Heart left ventricle (tissue), 16 donors: ENCODE measurements around the gene C14orf93. TPM values are rescaled to one million over a fixed set of nuclear protein-coding genes. Genes with fewer than 3 reads are reported as not detected.

Experiments
- ATAC-seq, 4 donors: fragments of 200-7000 bp; cut with Tn5 transposase; one replicate each; pipeline ENCODE4 v1.9.1; 2020 to 2022; ENCODE audit warnings: moderate library complexity in 4 of 4, mild to moderate bottlenecking in 3 of 4, moderate number of reproducible peaks in 1 of 4
- DNase-seq, 5 donors: peaks; one replicate each; pipeline ENCODE4 v3.0.0-alpha.2; 2020
- H3K27ac ChIP-seq, 12 donors: fragments of 200-600 bp; sonication (generic) in 4 of 12; one replicate each; pipeline versions ENCODE4 v1.5.0 to v1.8.0; 2016 to 2022; ENCODE audit warnings: mild to moderate bottlenecking in 2 of 12
- H3K27me3 ChIP-seq, 9 donors: fragments of 200-600 bp; sonication (generic) in 2 of 9; one replicate each; pipeline versions ENCODE4 v1.5.1 to v1.8.0; 2016 to 2022; ENCODE audit warnings: mild to moderate bottlenecking in 3 of 9
- H3K36me3 ChIP-seq, 9 donors: fragments of 200-600 bp; sonication (generic) in 2 of 9; one replicate each; pipeline versions ENCODE4 v1.5.0 to v1.8.0; 2018 to 2022; ENCODE audit warnings: mild to moderate bottlenecking in 2 of 9
- H3K4me1 ChIP-seq, 12 donors: fragments of 200-600 bp; sonication (generic) in 4 of 12; one replicate each; pipeline versions ENCODE4 v1.5.0 to v1.8.0; 2016 to 2022; ENCODE audit warnings: mild to moderate bottlenecking in 3 of 12
- H3K4me3 ChIP-seq, 12 donors: fragments of 200-600 bp; sonication (generic) in 4 of 12; one replicate each; pipeline versions ENCODE4 v1.5.0 to v1.8.0; 2017 to 2022; ENCODE audit warnings: mild to moderate bottlenecking in 9 of 12, moderate library complexity in 4 of 12
- H3K9me3 ChIP-seq, 12 donors: fragments of 200-600 bp; sonication (generic) in 4 of 12; one replicate each; pipeline versions ENCODE4 v1.5.0 to v1.8.0; 2016 to 2022; ENCODE audit warnings: mild to moderate bottlenecking in 1 of 12
- POLR2A ChIP-seq, 2 donors: fragments of 450-650 bp; IDR thresholded peaks; one replicate each; pipeline ENCODE4 v1.6.1; 2017; ENCODE audit warnings: antibody characterized with exemption in 2 of 2, mild to moderate bottlenecking in 2 of 2, moderate library complexity in 2 of 2
- WGBS, 4 donors: extraction: QIAGEN DNeasy Blood & Tissue Kit in 2 of 4; methylation state at CpG; one replicate each; pipeline versions ENCODE4 v1.1.5 to v1.1.7; 2013 to 2018; 5-methylcytosine and 5-hydroxymethylcytosine counted together
- intact Hi-C, 10 donors: fragments of 100-400 bp; cut with DNase I; formaldehyde crosslinking; loops; one replicate each; pipeline versions ENCODE4 v1.11.1 to v1.14.2; 2022
- polyA plus RNA-seq, 2 donors: library from polyadenylated mRNA; stranded (reverse); fragments of 200-250 nt; gene quantifications; one replicate each; pipeline ENCODE4 v1.2.3, GENCODE V29; 2013
- total RNA-seq, 9 donors: library from RNA; depleted of rRNA in 2 of 9; stranded (reverse); fragments of >200 nt in 2 of 9; fragmentation: NEBNext Ultra II Directional in 3 of 9; extraction: Animal tissue kit (Norgen Biotek cat#: 25700) in 3 of 9; gene quantifications; one replicate each; pipeline versions ENCODE4 v1.1.0 to v1.2.4, GENCODE V29; 2016 to 2023
- TF ChIP-seq, protein P1 (sequence below), 12 donors: fragments of 200-600 bp; sonication (generic) in 4 of 12; IDR thresholded peaks; one replicate each; pipeline versions ENCODE4 v1.5.0 to v1.8.0; 2018 to 2022; ENCODE audit warnings: antibody characterized with exemption in 12 of 12, mild to moderate bottlenecking in 5 of 12
- donor health status: ischemic (EF 13 %, LVEDD 7.1; RV severe dilation, severe dysfunction).
- donor health status: healthy with polysubstance abuse.
- donor health status: DM: no; HTN: yes; CAD: no.
- donor health status: DM: no; HTN: no; CAD: no.
- donor health status: ischemic (EF 25% LVEDD 6.9; RV normal size, moderate dysfunction).
- donor health status: ischemic (EF 25% LVEDD 5.7; RV mildly dilated, moderate dysfunction).
- donor health status: healthy.
- donor health status: DM: yes; HTN: yes; CAD: no.
- donor health status: ischemic (EF 35%, LVEDD 5.7; RV mildly dilated, moderate dysfunction).
- donor health status: nonischemic (EF 11% LVEDD 7.7; RV severe dilation, severe dysfunction).
- donor health status: DM: yes; HTN: yes; CAD: no.
- donor health status: PGD.
- donor health status: ischemic (EF 29% LVEDD 5.4; RV normal size, mild dysfunction).
- donor health status: nonischemic (EF 23%, LVEDD 6.1; RV moderate dilation, normal function).

The C14orf93 gene
- total and polyA plus RNA-seq, 11 donors = 3.4 to 7.6 (median 5.4) TPM

DNA sequence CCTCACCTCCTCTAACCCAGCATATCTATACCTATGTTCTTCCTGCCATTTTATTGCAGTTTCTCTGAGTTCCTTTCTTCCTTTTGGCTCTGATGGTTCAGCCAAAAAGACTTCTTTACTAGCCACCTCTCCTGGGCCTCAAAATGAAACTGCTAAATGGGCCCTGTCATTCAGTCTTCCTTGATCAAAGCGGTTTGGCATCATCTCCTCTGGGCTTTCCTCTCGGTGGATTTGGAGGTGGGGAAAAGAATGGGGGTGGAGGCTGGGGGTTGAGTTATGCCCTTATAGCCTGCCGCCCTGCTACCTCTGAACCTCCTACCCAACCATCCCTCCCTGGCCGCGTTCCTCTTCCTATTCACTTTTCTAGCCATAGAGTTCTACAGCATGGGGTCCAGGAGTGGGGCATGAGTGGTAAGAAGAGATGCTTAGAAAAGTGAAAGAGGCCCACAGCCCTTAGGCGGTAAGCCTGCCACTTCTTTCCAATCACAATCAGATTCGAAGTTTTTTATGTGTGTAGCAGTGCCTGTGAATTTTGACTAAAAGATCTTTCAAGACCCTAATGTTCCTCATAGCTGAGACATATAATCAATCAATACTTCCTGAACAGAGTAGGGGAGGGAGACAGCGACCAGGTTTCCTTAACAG is 30.1 kb downstream of the C14orf93 start:
- H3K4me1 ChIP-seq = peaks cover 3 to 67% (median 43%) of the 10 kb centered on the region in 12 donors

DNA sequence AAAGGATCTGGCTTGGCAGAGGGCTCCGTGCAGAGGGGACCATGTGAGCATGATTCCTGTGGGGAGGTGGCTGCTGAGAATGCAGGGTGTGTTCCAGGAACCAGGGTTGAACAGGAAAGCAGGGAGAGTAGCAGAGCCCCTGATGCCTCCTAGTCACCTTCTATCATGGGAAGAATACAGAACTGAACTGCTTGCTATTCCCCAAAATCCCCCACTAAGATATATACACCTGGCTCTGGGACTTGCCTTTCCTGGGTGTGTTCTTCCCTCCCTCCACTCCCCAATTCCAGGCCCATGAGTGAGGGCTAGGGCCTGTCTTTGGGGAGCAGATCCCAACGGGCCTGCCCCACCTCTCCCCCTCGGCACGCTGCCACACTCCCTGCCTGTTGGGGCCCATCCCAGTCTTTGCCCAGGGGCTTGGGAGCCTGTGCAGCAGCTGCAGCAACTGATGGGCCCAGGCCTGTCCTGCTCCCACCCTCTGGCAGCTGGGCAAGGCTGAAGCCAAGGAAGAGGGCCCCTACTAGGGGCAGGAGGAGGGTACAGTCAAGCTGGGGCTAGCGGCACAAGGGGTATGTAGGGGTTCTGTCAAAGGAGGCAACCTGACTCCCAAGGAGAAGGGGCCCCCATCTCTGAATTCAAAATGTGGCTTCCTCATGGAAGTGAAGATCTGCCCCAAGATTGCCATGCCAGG is 30.8 kb downstream of the C14orf93 start:
- 42 to 69% (median 47%) methylated on average over 5 of the region's 5 CpGs for WGBS, 4 donors
- peak overlapping the region in 10 of 12 donors; percentile 33 to 88 (median 82) for H3K27ac ChIP-seq
- ATAC-seq = no peak
- intact Hi-C loops = loop anchor here in 2 of 10 donors (5.0 to 10.0 kb wide), 2 partner anchors 47 to 424 kb away; no protein-coding TSS in a partner anchor
- H3K9me3 ChIP-seq = no peaks in the 10 kb centered on the region
- H3K4me1 ChIP-seq = peaks cover 3 to 73% (median 43%) of the 10 kb centered on the region in 12 donors
- H3K36me3 ChIP-seq = peaks cover 0 to 9% (median 0%) of the 10 kb centered on the region in 9 donors
- H3K27me3 ChIP-seq = peaks cover 0 to 23% (median 0%) of the 10 kb centered on the region in 9 donors
- no peak for DNase-seq
- peak overlapping the region in 1 of 12 donors; percentile 64 for H3K4me3 ChIP-seq
- TF ChIP-seq POLR2A (IDR thresholded peaks at IDR 0.05) = no peak
- TF ChIP-seq, protein P1, sequence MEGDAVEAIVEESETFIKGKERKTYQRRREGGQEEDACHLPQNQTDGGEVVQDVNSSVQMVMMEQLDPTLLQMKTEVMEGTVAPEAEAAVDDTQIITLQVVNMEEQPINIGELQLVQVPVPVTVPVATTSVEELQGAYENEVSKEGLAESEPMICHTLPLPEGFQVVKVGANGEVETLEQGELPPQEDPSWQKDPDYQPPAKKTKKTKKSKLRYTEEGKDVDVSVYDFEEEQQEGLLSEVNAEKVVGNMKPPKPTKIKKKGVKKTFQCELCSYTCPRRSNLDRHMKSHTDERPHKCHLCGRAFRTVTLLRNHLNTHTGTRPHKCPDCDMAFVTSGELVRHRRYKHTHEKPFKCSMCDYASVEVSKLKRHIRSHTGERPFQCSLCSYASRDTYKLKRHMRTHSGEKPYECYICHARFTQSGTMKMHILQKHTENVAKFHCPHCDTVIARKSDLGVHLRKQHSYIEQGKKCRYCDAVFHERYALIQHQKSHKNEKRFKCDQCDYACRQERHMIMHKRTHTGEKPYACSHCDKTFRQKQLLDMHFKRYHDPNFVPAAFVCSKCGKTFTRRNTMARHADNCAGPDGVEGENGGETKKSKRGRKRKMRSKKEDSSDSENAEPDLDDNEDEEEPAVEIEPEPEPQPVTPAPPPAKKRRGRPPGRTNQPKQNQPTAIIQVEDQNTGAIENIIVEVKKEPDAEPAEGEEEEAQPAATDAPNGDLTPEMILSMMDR (IDR thresholded peaks at IDR 0.05) = no peak

More for the DNA sequence above, 30.1 kb downstream of the C14orf93 start:
- DNase-seq (no peak), ATAC-seq (no peak)
- Histone ChIP-seq H3K36me3 (peaks cover 0 to 3% (median 0%) of the 10 kb centered on the region in 9 donors), H3K27me3 (peaks cover 0 to 23% (median 0%) of the 10 kb centered on the region in 9 donors), H3K4me3 (peak overlapping the region in 9 of 12 donors; percentile 64 to 93 (median 81)), H3K9me3 (no peaks in the 10 kb centered on the region), H3K27ac (peak overlapping the region in 11 of 12 donors; percentile 51 to 88 (median 83))
- 42 to 58% (median 49%) methylated on average over 8 of the region's 8 CpGs for WGBS, 4 donors
- TF ChIP-seq, protein P1 (IDR thresholded peaks at IDR 0.05) = no peak
- TF ChIP-seq POLR2A (IDR thresholded peaks at IDR 0.05) = no peak
- intact Hi-C loops = loop anchor here in 3 of 10 donors (5.0 to 10.0 kb wide), 2 partner anchors 48 to 425 kb away; no protein-coding TSS in a partner anchor

DNA sequence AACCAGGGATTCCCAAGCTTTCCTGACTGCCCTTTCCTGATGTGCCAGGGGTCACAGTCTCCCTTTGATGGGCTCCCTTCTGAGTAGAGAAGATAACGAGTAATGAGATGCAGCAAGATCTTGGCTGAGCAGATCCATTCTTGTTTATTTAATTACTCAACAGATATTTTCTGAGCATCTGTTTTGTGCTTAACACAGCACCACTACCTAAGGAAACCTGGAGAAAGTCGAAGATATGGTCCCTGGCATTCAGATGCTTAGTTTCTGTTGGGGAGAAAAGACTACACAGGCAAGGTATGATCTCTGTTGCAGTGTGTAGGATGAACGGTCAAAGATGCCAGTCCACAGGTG is 31.5 kb downstream of the C14orf93 start:
- no peaks in the 10 kb centered on the region for H3K9me3 ChIP-seq
- H3K27ac ChIP-seq = peak overlapping the region in 11 of 12 donors; percentile 35 to 92 (median 76)
- peaks cover 0 to 11% (median 0%) of the 10 kb centered on the region in 9 donors for H3K36me3 ChIP-seq
- DNase-seq = no peak
- H3K27me3 ChIP-seq = peaks cover 0 to 23% (median 0%) of the 10 kb centered on the region in 9 donors
- WGBS, 4 donors = 40 to 60% (median 52%) methylated on average over 3 of the region's 3 CpGs
- H3K4me1 ChIP-seq = peaks cover 3 to 71% (median 45%) of the 10 kb centered on the region in 12 donors
- no peak overlapping the region for H3K4me3 ChIP-seq
- intact Hi-C loops = loop anchor here in 2 of 10 donors (5.0 to 10.0 kb wide), 2 partner anchors 46 to 424 kb away; no protein-coding TSS in a partner anchor
- TF ChIP-seq POLR2A (IDR thresholded peaks at IDR 0.05) = no peak
- TF ChIP-seq, protein P1 (IDR thresholded peaks at IDR 0.05) = no peak
- ATAC-seq = no peak
